Activated naive CD8-positive, alpha-beta T cell treated with anti-CD3 and anti-CD28 coated beads for 36 hours (primary cell): Measurements from ENCODE around the gene WFS1. TPM values are rescaled to one million over a fixed set of nuclear protein-coding genes. Genes with fewer than 3 reads are reported as not detected.

Source experiments
- DNase-seq: peaks from one replicate; pipeline ENCODE4 v3.0.0; 2021
- H3K27ac Mint-ChIP-seq: one replicate; pipeline ENCODE4 v1.8.0; 2022; ENCODE audit warnings: mild to moderate bottlenecking, moderate library complexity, mixed read lengths
- H3K27me3 Mint-ChIP-seq: one replicate; pipeline ENCODE4 v1.8.0; 2022; ENCODE audit warnings: mild to moderate bottlenecking, mixed read lengths
- H3K36me3 Mint-ChIP-seq: one replicate; pipeline ENCODE4 v1.8.0; 2021; ENCODE audit warnings: mild to moderate bottlenecking, mixed read lengths
- H3K4me1 Mint-ChIP-seq: one replicate; pipeline ENCODE4 v1.8.0; 2021; ENCODE audit warnings: mixed read lengths
- H3K4me3 Mint-ChIP-seq: one replicate; pipeline ENCODE4 v1.8.0; 2022; ENCODE audit warnings: mild to moderate bottlenecking, moderate library complexity, mixed read lengths
- H3K9me3 Mint-ChIP-seq: one replicate; pipeline ENCODE4 v1.8.0; 2022; ENCODE audit warnings: mixed read lengths
- total RNA-seq, 2 experiments: library from RNA; stranded (reverse); gene quantifications; one replicate each; pipeline ENCODE4 v1.2.3, GENCODE V29; 2021

WFS1 gene
- total RNA-seq, 2 experiments from 2014 or later, result 2.1 to 2.2 TPM

GRCh38 chr4:6292376-6293096 lies 22.9 kb downstream of the WFS1 start:
- H3K36me3 Mint-ChIP-seq, result no peaks in the 10 kb centered on the region
- H3K27ac Mint-ChIP-seq, result no peak overlapping the region
- no peaks in the 10 kb centered on the region for H3K4me1 Mint-ChIP-seq
- no peak overlapping the region for H3K4me3 Mint-ChIP-seq
- no peaks in the 10 kb centered on the region for H3K9me3 Mint-ChIP-seq
- no peaks in the 10 kb centered on the region for H3K27me3 Mint-ChIP-seq
- no peak for DNase-seq

GRCh38 chr4:6293097-6293445 lies 23.4 kb downstream of the WFS1 start:
- H3K4me1 Mint-ChIP-seq, result no peaks in the 10 kb centered on the region
- no peak overlapping the region for H3K4me3 Mint-ChIP-seq
- no peaks in the 10 kb centered on the region for H3K36me3 Mint-ChIP-seq
- no peak overlapping the region for H3K27ac Mint-ChIP-seq
- H3K9me3 Mint-ChIP-seq, result no peaks in the 10 kb centered on the region
- no peaks in the 10 kb centered on the region for H3K27me3 Mint-ChIP-seq
- DNase-seq, result no peak

- no peak overlapping the region for H3K4me3 Mint-ChIP-seq
- H3K27me3 Mint-ChIP-seq, result no peaks in the 10 kb centered on the region
- no peaks in the 10 kb centered on the region for H3K9me3 Mint-ChIP-seq
- no peaks in the 10 kb centered on the region for H3K36me3 Mint-ChIP-seq
- no peak overlapping the region for H3K27ac Mint-ChIP-seq
- no peaks in the 10 kb centered on the region for H3K4me1 Mint-ChIP-seq
- no peak for DNase-seq
Measured at GRCh38 chr4:6293661-6294060, 24.0 kb downstream of the WFS1 start.

- Mint-ChIP-seq H3K36me3 (no peaks in the 10 kb centered on the region), H3K9me3 (no peaks in the 10 kb centered on the region), H3K4me3 (no peak overlapping the region), H3K27me3 (no peaks in the 10 kb centered on the region), H3K4me1 (no peaks in the 10 kb centered on the region), H3K27ac (no peak overlapping the region)
- DNase-seq, result no peak
Measured at GRCh38 chr4:6294705-6295421, 25.2 kb downstream of the WFS1 start.

GRCh38 chr4:6295495-6295894 lies 25.8 kb downstream of the WFS1 start:
- no peak overlapping the region for H3K4me3 Mint-ChIP-seq
- H3K27ac Mint-ChIP-seq, result no peak overlapping the region
- H3K36me3 Mint-ChIP-seq, result no peaks in the 10 kb centered on the region
- DNase-seq, result no peak
- no peaks in the 10 kb centered on the region for H3K9me3 Mint-ChIP-seq
- no peaks in the 10 kb centered on the region for H3K27me3 Mint-ChIP-seq
- H3K4me1 Mint-ChIP-seq, result no peaks in the 10 kb centered on the region

GRCh38 chr4:6296026-6296425 lies 26.4 kb downstream of the WFS1 start:
- no peaks in the 10 kb centered on the region for H3K4me1 Mint-ChIP-seq
- H3K36me3 Mint-ChIP-seq, result peaks cover 4% of the 10 kb centered on the region
- no peak overlapping the region for H3K4me3 Mint-ChIP-seq
- no peaks in the 10 kb centered on the region for H3K9me3 Mint-ChIP-seq
- DNase-seq, result no peak
- H3K27ac Mint-ChIP-seq, result no peak overlapping the region
- no peaks in the 10 kb centered on the region for H3K27me3 Mint-ChIP-seq

GRCh38 chr4:6297266-6297815 lies 27.7 kb downstream of the WFS1 start:
- H3K4me3 Mint-ChIP-seq, result no peak overlapping the region
- H3K27ac Mint-ChIP-seq, result no peak overlapping the region
- H3K4me1 Mint-ChIP-seq, result no peaks in the 10 kb centered on the region
- no peaks in the 10 kb centered on the region for H3K9me3 Mint-ChIP-seq
- H3K27me3 Mint-ChIP-seq, result no peaks in the 10 kb centered on the region
- peaks cover 4% of the 10 kb centered on the region for H3K36me3 Mint-ChIP-seq
- DNase-seq, result no peak

- Mint-ChIP-seq H3K27ac (no peak overlapping the region), H3K27me3 (no peaks in the 10 kb centered on the region), H3K36me3 (peaks cover 7% of the 10 kb centered on the region), H3K4me3 (no peak overlapping the region), H3K4me1 (no peaks in the 10 kb centered on the region), H3K9me3 (no peaks in the 10 kb centered on the region)
- DNase-seq, result no peak
Measured at GRCh38 chr4:6298035-6298434, 28.4 kb downstream of the WFS1 start.

- H3K36me3 Mint-ChIP-seq, result peaks cover 7% of the 10 kb centered on the region
- no peak overlapping the region for H3K27ac Mint-ChIP-seq
- H3K9me3 Mint-ChIP-seq, result no peaks in the 10 kb centered on the region
- no peak for DNase-seq
- H3K4me3 Mint-ChIP-seq, result no peak overlapping the region
- H3K27me3 Mint-ChIP-seq, result no peaks in the 10 kb centered on the region
- no peaks in the 10 kb centered on the region for H3K4me1 Mint-ChIP-seq
Measured at GRCh38 chr4:6298852-6299251, 29.2 kb downstream of the WFS1 start.

- H3K36me3 Mint-ChIP-seq, result peaks cover 7% of the 10 kb centered on the region
- H3K9me3 Mint-ChIP-seq, result no peaks in the 10 kb centered on the region
- no peaks in the 10 kb centered on the region for H3K27me3 Mint-ChIP-seq
- no peak for DNase-seq
- H3K4me3 Mint-ChIP-seq, result no peak overlapping the region
- no peaks in the 10 kb centered on the region for H3K4me1 Mint-ChIP-seq
- no peak overlapping the region for H3K27ac Mint-ChIP-seq
Measured at GRCh38 chr4:6299875-6300274, 30.2 kb downstream of the WFS1 start.

- H3K27me3 Mint-ChIP-seq, result no peaks in the 10 kb centered on the region
- DNase-seq, result no peak
- no peak overlapping the region for H3K27ac Mint-ChIP-seq
- peaks cover 7% of the 10 kb centered on the region for H3K36me3 Mint-ChIP-seq
- no peaks in the 10 kb centered on the region for H3K9me3 Mint-ChIP-seq
- H3K4me1 Mint-ChIP-seq, result no peaks in the 10 kb centered on the region
- H3K4me3 Mint-ChIP-seq, result no peak overlapping the region
Measured at GRCh38 chr4:6300359-6300758, 30.7 kb downstream of the WFS1 start.

- Mint-ChIP-seq H3K27ac (no peak overlapping the region), H3K4me3 (no peak overlapping the region), H3K4me1 (no peaks in the 10 kb centered on the region), H3K36me3 (peaks cover 7% of the 10 kb centered on the region), H3K27me3 (no peaks in the 10 kb centered on the region), H3K9me3 (no peaks in the 10 kb centered on the region)
- no peak for DNase-seq
Measured at GRCh38 chr4:6301051-6301731, 31.5 kb downstream of the WFS1 start.

- H3K27ac Mint-ChIP-seq, result no peak overlapping the region
- no peaks in the 10 kb centered on the region for H3K27me3 Mint-ChIP-seq
Measured at GRCh38 chr4:6301732-6302442, 32.2 kb downstream of the WFS1 start.

GRCh38 chr4:6302869-6303268 lies 33.2 kb downstream of the WFS1 start:
- no peak overlapping the region for H3K4me3 Mint-ChIP-seq
- H3K27me3 Mint-ChIP-seq, result peaks cover under 1% of the 10 kb centered on the region
- peaks cover 7% of the 10 kb centered on the region for H3K36me3 Mint-ChIP-seq
- DNase-seq, result no peak
- no peaks in the 10 kb centered on the region for H3K9me3 Mint-ChIP-seq
- H3K27ac Mint-ChIP-seq, result no peak overlapping the region
- no peaks in the 10 kb centered on the region for H3K4me1 Mint-ChIP-seq

More at GRCh38 chr4:6301732-6302442, 32.2 kb downstream of the WFS1 start:
- H3K4me3 Mint-ChIP-seq, result no peak overlapping the region
- DNase-seq, result no peak
- H3K36me3 Mint-ChIP-seq, result peaks cover 7% of the 10 kb centered on the region
- H3K4me1 Mint-ChIP-seq, result no peaks in the 10 kb centered on the region
- no peaks in the 10 kb centered on the region for H3K9me3 Mint-ChIP-seq

- DNase-seq, result no peak
- Mint-ChIP-seq H3K27me3 (peaks cover 9% of the 10 kb centered on the region), H3K27ac (no peak overlapping the region), H3K36me3 (peaks cover 11% of the 10 kb centered on the region), H3K4me3 (no peak overlapping the region), H3K9me3 (peaks cover 4% of the 10 kb centered on the region), H3K4me1 (peaks cover 3% of the 10 kb centered on the region)
Measured at GRCh38 chr4:6303943-6304342, 34.3 kb downstream of the WFS1 start.
